Astrocyte (in vitro differentiated cells and primary cell): ENCODE data around the gene SHANK2.

Source experiments
- EZH2 ChIP-seq: IDR thresholded peaks from 2 replicates; pipeline ENCODE4 v1.6.1; 2012; ENCODE audit warnings: mild to moderate bottlenecking, low read length, inconsistent platforms; ENCODE audit not compliant: insufficient read depth
- TF ChIP-seq, protein P1 (sequence below): IDR thresholded peaks from 2 replicates; pipeline ENCODE4 v1.5.1; 2011; ENCODE audit warnings: low read depth, mild to moderate bottlenecking, inconsistent platforms, low read length, moderate library complexity; ENCODE audit not compliant: insufficient read depth

DNA sequence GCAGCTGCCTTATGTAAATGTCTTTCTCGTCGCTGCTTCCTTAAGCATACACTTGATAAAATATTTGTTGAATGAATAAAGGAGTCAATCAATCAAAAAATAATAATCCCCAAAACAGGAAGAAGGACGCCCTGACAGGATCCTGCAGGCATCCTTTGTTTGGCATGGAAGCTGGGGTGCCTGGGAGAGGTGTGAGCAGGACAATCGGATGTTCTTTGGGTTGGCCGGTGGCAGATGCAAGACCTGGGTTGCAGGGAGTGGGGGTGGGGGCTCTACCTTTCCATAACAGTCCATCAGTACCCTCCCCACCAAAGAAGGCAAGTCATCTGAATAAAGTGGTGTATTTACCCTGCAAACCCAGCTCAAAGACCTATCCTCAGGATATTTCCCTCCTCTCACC, 1.4 kb upstream of the SHANK2 start:
- no peak for TF ChIP-seq EZH2
- TF ChIP-seq, protein P1, sequence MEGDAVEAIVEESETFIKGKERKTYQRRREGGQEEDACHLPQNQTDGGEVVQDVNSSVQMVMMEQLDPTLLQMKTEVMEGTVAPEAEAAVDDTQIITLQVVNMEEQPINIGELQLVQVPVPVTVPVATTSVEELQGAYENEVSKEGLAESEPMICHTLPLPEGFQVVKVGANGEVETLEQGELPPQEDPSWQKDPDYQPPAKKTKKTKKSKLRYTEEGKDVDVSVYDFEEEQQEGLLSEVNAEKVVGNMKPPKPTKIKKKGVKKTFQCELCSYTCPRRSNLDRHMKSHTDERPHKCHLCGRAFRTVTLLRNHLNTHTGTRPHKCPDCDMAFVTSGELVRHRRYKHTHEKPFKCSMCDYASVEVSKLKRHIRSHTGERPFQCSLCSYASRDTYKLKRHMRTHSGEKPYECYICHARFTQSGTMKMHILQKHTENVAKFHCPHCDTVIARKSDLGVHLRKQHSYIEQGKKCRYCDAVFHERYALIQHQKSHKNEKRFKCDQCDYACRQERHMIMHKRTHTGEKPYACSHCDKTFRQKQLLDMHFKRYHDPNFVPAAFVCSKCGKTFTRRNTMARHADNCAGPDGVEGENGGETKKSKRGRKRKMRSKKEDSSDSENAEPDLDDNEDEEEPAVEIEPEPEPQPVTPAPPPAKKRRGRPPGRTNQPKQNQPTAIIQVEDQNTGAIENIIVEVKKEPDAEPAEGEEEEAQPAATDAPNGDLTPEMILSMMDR: no peak
